ENCODE data around the gene DIPK1A.
A peak's percentile ranks its signal among the peaks of the same experiment; 100 is the strongest.

The DIPK1A gene

GRCh38 chr1:92961131-92961895 is at the start of gene DIPK1A:
TSS of gene DIPK1A (minus strand) at chr1:92961462. CDS start at chr1:92961429, 33 bp downstream.
- Mint-ChIP-seq H3K27me3 (no peaks in the 10 kb centered on the region), H3K27ac (peak within 1 kb of the TSS; percentile 97), H3K36me3 (ENCODE audit: low read depth) (peaks cover 8% of the 10 kb centered on the region), H3K4me3 (peak within 1 kb of the TSS; percentile 88), H3K4me1 (ENCODE audit: low read depth) (peaks cover 37% of the 10 kb centered on the region), H3K9me3 (no peaks in the 10 kb centered on the region)
- DNase-seq = peak; percentile 85

DNA sequence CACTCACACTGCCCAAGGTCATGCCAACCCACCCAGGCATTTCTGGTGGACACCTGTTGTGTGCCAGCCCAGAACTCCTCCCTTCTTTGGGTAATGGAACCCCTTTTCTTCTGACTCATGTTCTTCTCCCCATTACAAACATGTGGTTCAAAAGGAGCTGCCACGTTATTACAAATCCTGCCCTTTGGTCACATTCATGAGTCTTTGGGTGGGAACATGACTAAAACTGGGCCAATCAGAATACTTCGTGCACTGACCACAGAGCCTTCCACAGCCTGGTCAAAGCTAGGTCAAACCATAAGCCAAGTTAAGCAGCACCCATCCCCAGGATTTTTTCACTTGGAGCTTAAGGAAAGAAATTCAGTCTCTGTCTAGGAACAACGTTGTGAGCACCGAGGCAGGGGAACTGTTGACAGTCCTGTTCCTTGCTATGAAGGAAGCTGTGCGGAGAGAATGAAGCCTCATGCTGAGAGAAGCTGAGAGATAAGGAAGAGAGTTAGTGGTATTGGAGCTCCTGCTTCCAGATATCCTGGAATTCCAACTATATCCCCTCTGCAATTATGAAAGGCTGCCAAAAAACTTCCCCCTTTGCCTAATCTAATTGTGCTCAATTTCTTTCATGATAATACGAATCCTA is 46.8 kb upstream of the DIPK1A start:
- no peak for DNase-seq
- Mint-ChIP-seq H3K4me3 (no peak overlapping the region), H3K36me3 (ENCODE audit: low read depth) (no peaks in the 10 kb centered on the region), H3K27me3 (no peaks in the 10 kb centered on the region), H3K27ac (no peak overlapping the region), H3K4me1 (ENCODE audit: low read depth) (peaks cover 5% of the 10 kb centered on the region), H3K9me3 (no peaks in the 10 kb centered on the region)

- no peak for DNase-seq
- Mint-ChIP-seq H3K4me3 (no peak overlapping the region), H3K27ac (no peak overlapping the region), H3K27me3 (no peaks in the 10 kb centered on the region), H3K36me3 (ENCODE audit: low read depth) (no peaks in the 10 kb centered on the region), H3K4me1 (ENCODE audit: low read depth) (peaks cover 5% of the 10 kb centered on the region), H3K9me3 (no peaks in the 10 kb centered on the region)
These were observed 44.0 kb upstream of the DIPK1A start for GRCh38 chr1:93005252-93005598.

GRCh38 chr1:93004566-93005251 is 43.4 kb upstream of the DIPK1A start:
- H3K4me1 Mint-ChIP-seq (ENCODE audit: low read depth) = peaks cover 5% of the 10 kb centered on the region
- H3K9me3 Mint-ChIP-seq = no peaks in the 10 kb centered on the region
- no peak for DNase-seq
- no peaks in the 10 kb centered on the region for H3K36me3 Mint-ChIP-seq (ENCODE audit: low read depth)
- no peak overlapping the region for H3K4me3 Mint-ChIP-seq
- H3K27ac Mint-ChIP-seq = no peak overlapping the region
- H3K27me3 Mint-ChIP-seq = no peaks in the 10 kb centered on the region

GRCh38 chr1:93003981-93004380 is 42.7 kb upstream of the DIPK1A start:
- peaks cover 5% of the 10 kb centered on the region for H3K4me1 Mint-ChIP-seq (ENCODE audit: low read depth)
- H3K27me3 Mint-ChIP-seq = no peaks in the 10 kb centered on the region
- H3K36me3 Mint-ChIP-seq (ENCODE audit: low read depth) = no peaks in the 10 kb centered on the region
- no peak overlapping the region for H3K27ac Mint-ChIP-seq
- H3K4me3 Mint-ChIP-seq = no peak overlapping the region
- DNase-seq = no peak
- H3K9me3 Mint-ChIP-seq = no peaks in the 10 kb centered on the region

GRCh38 chr1:93002781-93003180 is 41.5 kb upstream of the DIPK1A start:
- Mint-ChIP-seq H3K4me3 (no peak overlapping the region), H3K27me3 (no peaks in the 10 kb centered on the region), H3K9me3 (no peaks in the 10 kb centered on the region), H3K4me1 (ENCODE audit: low read depth) (peaks cover 5% of the 10 kb centered on the region), H3K36me3 (ENCODE audit: low read depth) (no peaks in the 10 kb centered on the region), H3K27ac (no peak overlapping the region)
- DNase-seq = no peak

GRCh38 chr1:93001893-93002292 is 40.6 kb upstream of the DIPK1A start:
- H3K27ac Mint-ChIP-seq = no peak overlapping the region
- no peaks in the 10 kb centered on the region for H3K36me3 Mint-ChIP-seq (ENCODE audit: low read depth)
- H3K9me3 Mint-ChIP-seq = no peaks in the 10 kb centered on the region
- no peak overlapping the region for H3K4me3 Mint-ChIP-seq
- no peaks in the 10 kb centered on the region for H3K27me3 Mint-ChIP-seq
- no peak for DNase-seq
- peaks cover 5% of the 10 kb centered on the region for H3K4me1 Mint-ChIP-seq (ENCODE audit: low read depth)

GRCh38 chr1:93000751-93001175 is 39.5 kb upstream of the DIPK1A start:
- H3K27me3 Mint-ChIP-seq = no peaks in the 10 kb centered on the region
- H3K4me1 Mint-ChIP-seq (ENCODE audit: low read depth) = peaks cover 5% of the 10 kb centered on the region
- H3K27ac Mint-ChIP-seq = no peak overlapping the region

GRCh38 chr1:93000291-93000690 is 39.0 kb upstream of the DIPK1A start:
- Mint-ChIP-seq H3K36me3 (ENCODE audit: low read depth) (no peaks in the 10 kb centered on the region), H3K27ac (no peak overlapping the region), H3K4me1 (ENCODE audit: low read depth) (peaks cover 5% of the 10 kb centered on the region), H3K4me3 (no peak overlapping the region), H3K9me3 (no peaks in the 10 kb centered on the region), H3K27me3 (no peaks in the 10 kb centered on the region)
- DNase-seq = no peak

More at GRCh38 chr1:93000751-93001175, 39.5 kb upstream of the DIPK1A start:
- no peak for DNase-seq
- Mint-ChIP-seq H3K36me3 (ENCODE audit: low read depth) (no peaks in the 10 kb centered on the region), H3K9me3 (no peaks in the 10 kb centered on the region), H3K4me3 (no peak overlapping the region)

DNA sequence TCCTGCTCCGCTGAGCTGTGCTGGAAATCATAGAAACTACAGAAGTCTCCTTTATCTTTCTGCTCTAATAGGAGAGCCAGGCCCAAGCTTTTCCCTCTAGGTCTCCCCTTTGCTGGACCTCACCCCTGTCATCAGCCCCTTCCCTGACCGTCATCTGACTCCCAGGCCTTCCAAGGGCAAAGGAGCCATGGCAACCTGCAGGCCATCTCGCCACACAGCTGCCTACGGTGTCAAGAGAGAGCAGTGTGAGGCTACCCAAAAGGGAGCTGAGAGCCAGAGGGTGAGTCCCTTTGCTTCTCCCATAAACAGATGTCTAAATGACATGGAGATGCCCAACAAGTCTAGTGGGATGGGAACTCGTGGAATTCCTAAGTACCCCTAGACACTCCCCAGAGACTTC is 37.6 kb upstream of the DIPK1A start:
- Mint-ChIP-seq H3K4me1 (ENCODE audit: low read depth) (peaks cover 3% of the 10 kb centered on the region), H3K9me3 (no peaks in the 10 kb centered on the region), H3K27me3 (no peaks in the 10 kb centered on the region), H3K4me3 (no peak overlapping the region), H3K36me3 (ENCODE audit: low read depth) (no peaks in the 10 kb centered on the region), H3K27ac (no peak overlapping the region)
- DNase-seq = no peak

GRCh38 chr1:92995441-92996430 is 34.5 kb upstream of the DIPK1A start:
- H3K4me3 Mint-ChIP-seq = no peak overlapping the region
- no peaks in the 10 kb centered on the region for H3K27me3 Mint-ChIP-seq
- no peaks in the 10 kb centered on the region for H3K9me3 Mint-ChIP-seq
- H3K4me1 Mint-ChIP-seq (ENCODE audit: low read depth) = peaks cover 28% of the 10 kb centered on the region
- no peak overlapping the region for H3K27ac Mint-ChIP-seq
- no peaks in the 10 kb centered on the region for H3K36me3 Mint-ChIP-seq (ENCODE audit: low read depth)
- DNase-seq = no peak

DNA sequence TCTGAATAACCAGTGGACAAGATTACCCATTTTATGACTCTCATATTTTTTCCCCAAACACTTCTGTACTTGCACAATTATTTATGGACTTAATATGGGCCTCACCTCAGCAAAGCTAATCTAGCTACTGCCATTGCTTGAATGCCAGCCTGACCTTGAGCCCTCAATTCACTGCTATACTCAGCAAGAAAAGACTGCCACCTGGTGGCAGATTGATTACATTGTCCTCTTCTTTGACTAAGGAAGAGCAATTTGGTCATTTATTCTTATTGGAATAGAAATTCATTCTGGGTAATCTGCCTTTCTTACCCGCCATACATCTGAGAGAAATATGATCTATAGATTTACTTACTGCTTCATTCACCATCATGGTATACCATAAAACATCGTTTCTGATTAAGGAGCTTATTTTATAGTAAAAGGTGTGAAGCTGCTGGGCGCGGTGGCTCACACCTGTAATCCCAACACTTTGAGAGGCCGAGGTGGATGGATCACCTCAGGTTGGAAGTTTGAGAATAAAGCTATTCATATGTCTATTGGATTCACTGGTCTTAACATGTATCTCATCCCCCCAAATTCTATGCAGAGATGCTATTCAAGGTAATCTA is 32.9 kb upstream of the DIPK1A start:
- Mint-ChIP-seq H3K4me3 (no peak overlapping the region), H3K27me3 (no peaks in the 10 kb centered on the region), H3K27ac (no peak overlapping the region), H3K9me3 (no peaks in the 10 kb centered on the region), H3K4me1 (ENCODE audit: low read depth) (peaks cover 43% of the 10 kb centered on the region), H3K36me3 (ENCODE audit: low read depth) (no peaks in the 10 kb centered on the region)
- DNase-seq = no peak

DNA sequence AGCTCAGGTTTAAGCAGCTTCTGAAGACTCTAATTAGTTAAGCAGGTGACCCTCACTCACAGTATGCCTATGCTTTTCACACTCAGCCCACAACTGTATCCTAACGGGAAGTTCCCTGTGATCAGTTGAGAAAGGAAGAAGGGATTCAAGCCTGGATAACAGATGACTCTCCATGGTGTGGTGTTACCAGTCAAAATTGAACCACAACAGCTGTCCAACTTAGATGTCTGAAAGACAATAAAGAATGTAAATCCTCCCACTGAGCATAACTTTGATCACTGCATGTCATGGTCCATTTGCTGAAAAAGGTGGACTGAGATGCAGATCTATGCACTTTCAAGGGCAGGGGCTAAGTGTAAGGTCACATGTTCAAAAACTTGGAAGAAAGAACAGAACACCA is 32.3 kb upstream of the DIPK1A start:
- DNase-seq = no peak
- no peaks in the 10 kb centered on the region for H3K9me3 Mint-ChIP-seq
- H3K36me3 Mint-ChIP-seq (ENCODE audit: low read depth) = no peaks in the 10 kb centered on the region
- H3K27ac Mint-ChIP-seq = peak overlapping the region; percentile 28
- H3K4me1 Mint-ChIP-seq (ENCODE audit: low read depth) = peaks cover 46% of the 10 kb centered on the region
- no peaks in the 10 kb centered on the region for H3K27me3 Mint-ChIP-seq
- no peak overlapping the region for H3K4me3 Mint-ChIP-seq

DNA sequence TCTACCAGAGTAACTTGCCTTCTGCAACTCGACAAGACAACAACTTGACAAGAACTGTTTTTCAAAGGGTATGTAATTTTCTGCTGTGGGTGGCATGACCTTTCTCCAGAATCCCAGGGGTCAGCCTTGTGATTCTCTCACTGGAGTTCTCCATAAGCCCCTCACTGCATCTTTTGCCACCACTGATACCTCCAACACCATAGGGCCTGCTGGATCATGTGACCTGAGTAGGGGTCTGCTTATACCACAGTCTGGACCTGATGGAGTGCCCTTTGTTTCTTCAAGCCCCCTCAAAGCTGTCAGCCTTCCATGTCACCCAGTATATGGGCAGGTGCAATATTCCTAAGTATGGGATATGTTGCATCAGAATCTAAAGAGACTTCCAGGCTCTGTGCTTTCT is 31.6 kb upstream of the DIPK1A start:
- H3K4me3 Mint-ChIP-seq = no peak overlapping the region
- H3K36me3 Mint-ChIP-seq (ENCODE audit: low read depth) = no peaks in the 10 kb centered on the region
- no peak for DNase-seq
- H3K9me3 Mint-ChIP-seq = no peaks in the 10 kb centered on the region
- H3K27ac Mint-ChIP-seq = no peak overlapping the region
- H3K27me3 Mint-ChIP-seq = no peaks in the 10 kb centered on the region
- H3K4me1 Mint-ChIP-seq (ENCODE audit: low read depth) = peaks cover 51% of the 10 kb centered on the region
